Measurements from ENCODE around the gene DACT2. TPM values are rescaled to one million over a fixed set of nuclear protein-coding genes. Genes with fewer than 3 reads are reported as not detected.

The DACT2 gene
- total RNA-seq, 3 donors from 2014 or later (not counting 1 experiment from before 2014, with no cell fraction given) = not detected

DNA sequence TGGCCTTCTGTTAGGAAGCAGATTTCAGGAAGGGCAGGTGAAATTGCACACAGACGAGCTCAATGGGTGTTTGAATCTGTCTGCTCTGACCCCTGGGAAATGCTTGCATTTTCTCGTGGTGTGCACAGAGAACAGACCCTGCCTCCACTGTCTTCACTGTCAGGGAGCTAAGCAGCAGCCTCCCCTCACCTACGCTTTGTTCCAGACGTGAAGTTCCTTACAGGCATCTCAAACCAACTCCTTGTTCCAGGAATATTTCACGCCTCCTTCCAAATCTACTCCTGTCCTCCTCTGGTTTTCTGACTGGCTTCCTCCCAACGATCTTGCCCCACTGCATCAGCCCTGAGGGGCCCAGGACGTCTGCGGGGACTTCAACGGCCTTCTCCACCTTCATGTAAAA, 13.7 kb downstream of the DACT2 start:
- H3K27me3 ChIP-seq (ENCODE audit: control insufficient read depth, insufficient read depth, low read length) = no peaks in the 10 kb centered on the region
- H3K4me3 ChIP-seq (ENCODE audit: low read length) = no peak overlapping the region
- Mint-ChIP-seq H3K36me3 (no peaks in the 10 kb centered on the region), H3K27me3 (ENCODE audit: low read depth in 2 of 2) (peaks cover 3 to 12% of the 10 kb centered on the region in 2 donors), H3K4me3 (no peak overlapping the region), H3K9me3 (no peaks in the 10 kb centered on the region), H3K27ac (no peak overlapping the region), H3K4me1 (no peaks in the 10 kb centered on the region)
- 79% methylated on average over 9 of the region's 9 CpGs for WGBS (ENCODE audit: insufficient coverage)
- ATAC-seq (no peak), DNase-seq (no peak)
- TF ChIP-seq, protein P1, sequence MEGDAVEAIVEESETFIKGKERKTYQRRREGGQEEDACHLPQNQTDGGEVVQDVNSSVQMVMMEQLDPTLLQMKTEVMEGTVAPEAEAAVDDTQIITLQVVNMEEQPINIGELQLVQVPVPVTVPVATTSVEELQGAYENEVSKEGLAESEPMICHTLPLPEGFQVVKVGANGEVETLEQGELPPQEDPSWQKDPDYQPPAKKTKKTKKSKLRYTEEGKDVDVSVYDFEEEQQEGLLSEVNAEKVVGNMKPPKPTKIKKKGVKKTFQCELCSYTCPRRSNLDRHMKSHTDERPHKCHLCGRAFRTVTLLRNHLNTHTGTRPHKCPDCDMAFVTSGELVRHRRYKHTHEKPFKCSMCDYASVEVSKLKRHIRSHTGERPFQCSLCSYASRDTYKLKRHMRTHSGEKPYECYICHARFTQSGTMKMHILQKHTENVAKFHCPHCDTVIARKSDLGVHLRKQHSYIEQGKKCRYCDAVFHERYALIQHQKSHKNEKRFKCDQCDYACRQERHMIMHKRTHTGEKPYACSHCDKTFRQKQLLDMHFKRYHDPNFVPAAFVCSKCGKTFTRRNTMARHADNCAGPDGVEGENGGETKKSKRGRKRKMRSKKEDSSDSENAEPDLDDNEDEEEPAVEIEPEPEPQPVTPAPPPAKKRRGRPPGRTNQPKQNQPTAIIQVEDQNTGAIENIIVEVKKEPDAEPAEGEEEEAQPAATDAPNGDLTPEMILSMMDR (IDR thresholded peaks at IDR 0.05) = no peak
- no peak overlapping the region for H3K27ac ChIP-seq (ENCODE audit: low read length)
- intact Hi-C loops (cut with micrococcal nuclease) = no loop called here
- no peaks in the 10 kb centered on the region for H3K9me3 ChIP-seq (ENCODE audit: control insufficient read depth, insufficient read depth, low read length)
- no peaks in the 10 kb centered on the region for H3K4me1 ChIP-seq (ENCODE audit: control insufficient read depth, insufficient read depth, low read length)
- H3K36me3 ChIP-seq (ENCODE audit: control insufficient read depth, insufficient read depth, low read length) = no peaks in the 10 kb centered on the region

DNA sequence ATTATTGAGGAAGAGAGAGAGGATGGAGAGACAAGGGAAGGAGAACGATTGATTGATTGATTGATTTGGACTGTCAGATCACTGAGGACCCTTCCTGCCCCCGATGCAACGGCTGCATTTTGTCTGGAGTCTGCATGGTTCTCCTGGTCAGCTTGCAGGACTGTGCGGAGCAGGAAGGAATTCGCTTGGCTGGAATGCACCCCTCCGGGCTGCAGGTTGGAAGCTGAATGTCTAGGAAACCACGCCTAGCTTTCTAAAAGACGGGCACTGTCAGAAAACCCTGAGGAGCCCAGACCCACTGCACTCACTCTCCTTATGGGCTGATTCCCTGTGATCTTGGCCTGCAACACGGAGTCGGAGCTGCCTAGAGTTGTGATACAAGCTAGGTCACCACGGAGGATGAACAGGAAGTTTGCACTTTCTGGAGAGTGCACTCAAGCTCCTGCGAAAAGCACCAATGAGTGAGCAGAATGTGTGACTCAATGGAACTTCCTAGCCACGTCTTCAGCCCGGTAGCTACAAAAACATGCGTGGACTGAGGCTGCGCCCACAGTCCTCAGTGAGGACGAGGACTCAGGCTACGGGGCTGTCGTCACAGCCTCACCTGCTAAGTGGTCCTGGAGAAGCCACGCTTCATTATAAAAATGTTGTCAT, 14.4 kb downstream of the DACT2 start:
- intact Hi-C loops (cut with micrococcal nuclease) = no loop called here
- H3K36me3 Mint-ChIP-seq = no peaks in the 10 kb centered on the region
- Histone ChIP-seq H3K27ac (ENCODE audit: low read length) (no peak overlapping the region), H3K4me3 (ENCODE audit: low read length) (no peak overlapping the region), H3K27me3 (ENCODE audit: control insufficient read depth, insufficient read depth, low read length) (no peaks in the 10 kb centered on the region), H3K4me1 (ENCODE audit: control insufficient read depth, insufficient read depth, low read length) (no peaks in the 10 kb centered on the region), H3K36me3 (ENCODE audit: control insufficient read depth, insufficient read depth, low read length) (no peaks in the 10 kb centered on the region), H3K9me3 (ENCODE audit: control insufficient read depth, insufficient read depth, low read length) (no peaks in the 10 kb centered on the region)
- WGBS (ENCODE audit: insufficient coverage) = 78% methylated on average over 19 of the region's 20 CpGs
- DNase-seq (no peak), ATAC-seq (no peak)
- H3K27ac Mint-ChIP-seq = no peak overlapping the region
- TF ChIP-seq, protein P1 (IDR thresholded peaks at IDR 0.05) = no peak
- H3K4me1 Mint-ChIP-seq = no peaks in the 10 kb centered on the region
- H3K4me3 Mint-ChIP-seq = no peak overlapping the region
- no peaks in the 10 kb centered on the region for H3K9me3 Mint-ChIP-seq
- H3K27me3 Mint-ChIP-seq (ENCODE audit: low read depth in 2 of 2) = peaks cover 3 to 12% of the 10 kb centered on the region in 2 donors

DNA sequence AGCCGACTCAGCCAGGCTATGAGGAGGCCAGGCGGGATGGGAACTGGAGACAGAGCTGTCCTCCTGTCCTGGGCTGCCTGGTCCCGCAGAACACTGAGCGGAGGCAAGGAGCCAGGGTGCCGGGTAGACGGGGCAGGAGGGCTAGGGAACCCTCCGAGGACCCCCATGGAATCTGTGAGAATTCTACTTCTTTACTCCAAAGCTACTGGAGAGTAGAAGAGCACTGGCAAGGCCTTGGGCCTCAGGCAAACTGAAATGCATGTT, 14.9 kb downstream of the DACT2 start:
- H3K4me3 Mint-ChIP-seq = no peak overlapping the region
- H3K27ac ChIP-seq (ENCODE audit: low read length) = no peak overlapping the region
- intact Hi-C loops (cut with micrococcal nuclease) = no loop called here
- WGBS (ENCODE audit: insufficient coverage) = 94% methylated on average over 7 of the region's 7 CpGs
- ATAC-seq (no peak), DNase-seq (no peak)
- no peaks in the 10 kb centered on the region for H3K4me1 Mint-ChIP-seq
- H3K4me1 ChIP-seq (ENCODE audit: control insufficient read depth, insufficient read depth, low read length) = no peaks in the 10 kb centered on the region
- H3K9me3 Mint-ChIP-seq = no peaks in the 10 kb centered on the region
- no peaks in the 10 kb centered on the region for H3K9me3 ChIP-seq (ENCODE audit: control insufficient read depth, insufficient read depth, low read length)
- no peak overlapping the region for H3K27ac Mint-ChIP-seq
- no peaks in the 10 kb centered on the region for H3K27me3 ChIP-seq (ENCODE audit: control insufficient read depth, insufficient read depth, low read length)
- TF ChIP-seq, protein P1 (IDR thresholded peaks at IDR 0.05) = no peak
- H3K36me3 ChIP-seq (ENCODE audit: control insufficient read depth, insufficient read depth, low read length) = no peaks in the 10 kb centered on the region
- no peaks in the 10 kb centered on the region for H3K36me3 Mint-ChIP-seq
- peaks cover 3 to 12% of the 10 kb centered on the region in 2 donors for H3K27me3 Mint-ChIP-seq (ENCODE audit: low read depth in 2 of 2)
- H3K4me3 ChIP-seq (ENCODE audit: low read length) = no peak overlapping the region
